Tibial artery (tissue), 4 donors: Measurements from ENCODE around the gene RDM1.

Experiments
- DNase-seq, 2 donors: peaks; one replicate each; pipeline ENCODE4 v3.0.0-alpha.2; 2019
- H3K27ac ChIP-seq, 2 donors: fragments of 200-600 bp; sonication (generic) in 1 of 2; 1 replicate in 1 of 2; 2 replicates in 1 of 2; pipeline ENCODE4 v1.5.1; 2018 to 2019; ENCODE audit warnings: mild to moderate bottlenecking in 1 of 2
- H3K27me3 ChIP-seq, 2 donors: fragments of 200-600 bp; sonication (generic) in 1 of 2; one replicate each; pipeline versions ENCODE4 v1.5.1 to v1.6.0; 2016 to 2019
- H3K36me3 ChIP-seq, 3 donors: fragments of 200-600 bp; sonication (generic) in 2 of 3; one replicate each; pipeline ENCODE4 v1.5.1; 2016 to 2019; ENCODE audit warnings: mild to moderate bottlenecking in 2 of 3
- H3K4me1 ChIP-seq, 4 donors: fragments of 200-600 bp; sonication (generic) in 2 of 4; 1 replicate in 3 of 4; 2 replicates in 1 of 4; pipeline ENCODE4 v1.5.1; 2016 to 2019
- H3K4me3 ChIP-seq, 2 donors: fragments of 200-600 bp; sonication (generic) in 1 of 2; 1 replicate in 1 of 2; 2 replicates in 1 of 2; pipeline ENCODE4 v1.5.1; 2018 to 2019; ENCODE audit warnings: mild to moderate bottlenecking in 2 of 2
- H3K9me3 ChIP-seq, 3 donors: fragments of 200-600 bp; sonication (generic) in 1 of 3; one replicate each; pipeline ENCODE4 v1.5.1; 2016 to 2019
- CTCF ChIP-seq, 2 experiments: fragments of 200-600 bp in 1 of 2; fragments of 450-650 bp in 1 of 2; IDR thresholded peaks; one replicate each; pipeline ENCODE4 v1.5.1; 2017 to 2019; ENCODE audit warnings: antibody characterized with exemption in 2 of 2, mild to moderate bottlenecking in 1 of 2, moderate library complexity in 1 of 2
- intact Hi-C: fragments of 100-400 bp; cut with DNase I; formaldehyde crosslinking; loops from one replicate; pipeline ENCODE4 v1.15.0; 2023; ENCODE audit warnings: low total_unique reads

Gene RDM1

GRCh38 chr17:35890774-35891155, 39.8 kb downstream of the RDM1 start:
- TF ChIP-seq CTCF (IDR thresholded peaks at IDR 0.05): no peak

GRCh38 chr17:35889818-35890773, 40.5 kb downstream of the RDM1 start:
- TF ChIP-seq CTCF (IDR thresholded peaks at IDR 0.05): no peak
- no peak overlapping the region for H3K27ac ChIP-seq
- no peaks in the 10 kb centered on the region for H3K27me3 ChIP-seq
- no peaks in the 10 kb centered on the region for H3K9me3 ChIP-seq
- H3K36me3 ChIP-seq: no peaks in the 10 kb centered on the region
- DNase-seq: peak in 1 of 2 donors; percentile 23
- peaks cover 0 to 7% (median 3%) of the 10 kb centered on the region in 4 donors for H3K4me1 ChIP-seq
- intact Hi-C loops: no loop called here
- H3K4me3 ChIP-seq: no peak overlapping the region

More at GRCh38 chr17:35890774-35891155, 39.8 kb downstream of the RDM1 start:
- no peaks in the 10 kb centered on the region for H3K27me3 ChIP-seq
- H3K9me3 ChIP-seq: no peaks in the 10 kb centered on the region
- H3K4me3 ChIP-seq: no peak overlapping the region
- H3K4me1 ChIP-seq: peaks cover 0 to 7% (median 3%) of the 10 kb centered on the region in 4 donors
- intact Hi-C loops: no loop called here
- H3K36me3 ChIP-seq: no peaks in the 10 kb centered on the region
- DNase-seq: no peak
- no peak overlapping the region for H3K27ac ChIP-seq

- H3K4me3 ChIP-seq: no peak overlapping the region
- TF ChIP-seq CTCF (IDR thresholded peaks at IDR 0.05): no peak
- H3K4me1 ChIP-seq: peaks cover 0 to 7% (median 3%) of the 10 kb centered on the region in 4 donors
- DNase-seq: no peak
- no peaks in the 10 kb centered on the region for H3K36me3 ChIP-seq
- H3K9me3 ChIP-seq: no peaks in the 10 kb centered on the region
- intact Hi-C loops: no loop called here
- no peaks in the 10 kb centered on the region for H3K27me3 ChIP-seq
- no peak overlapping the region for H3K27ac ChIP-seq
Observed at GRCh38 chr17:35889241-35889640, 41.3 kb downstream of the RDM1 start.

- Histone ChIP-seq H3K4me1 (no peaks in the 10 kb centered on the region), H3K27ac (no peak within 1 kb of the TSS), H3K9me3 (no peaks in the 10 kb centered on the region), H3K4me3 (no peak within 1 kb of the TSS), H3K27me3 (no peaks in the 10 kb centered on the region), H3K36me3 (no peaks in the 10 kb centered on the region)
- no peak for TF ChIP-seq CTCF (IDR thresholded peaks at IDR 0.05)
- intact Hi-C loops: no loop called here
- DNase-seq: no peak
Observed at GRCh38 chr17:35879773-35880654, 50.6 kb downstream of the RDM1 start, which contains the start of gene CCL5. Gene CCL5 (minus strand): TSS chr17:35880360.

GRCh38 chr17:35878361-35878760, 52.2 kb downstream of the RDM1 start:
- Histone ChIP-seq H3K36me3 (no peaks in the 10 kb centered on the region), H3K9me3 (no peaks in the 10 kb centered on the region), H3K27ac (no peak overlapping the region), H3K4me3 (no peak overlapping the region), H3K27me3 (no peaks in the 10 kb centered on the region), H3K4me1 (no peaks in the 10 kb centered on the region)
- no peak for DNase-seq
- TF ChIP-seq CTCF (IDR thresholded peaks at IDR 0.05): no peak
- intact Hi-C loops: no loop called here
